Smooth muscle cell of the coronary artery (primary cell): ENCODE results near the gene LDLRAD4. TPM values are rescaled to one million over a fixed set of nuclear protein-coding genes. Genes with fewer than 3 reads are reported as not detected.

Experiments
- total RNA-seq: library from RNA; depleted of rRNA; stranded (reverse); fragments of >200 nt; gene quantifications from 2 replicates; pipeline ENCODE4 v1.2.3, GENCODE V29; 2014; ENCODE audit warnings: low replicate concordance

LDLRAD4 gene
- 0.45 TPM in 1 of 2 replicates, not detected in the other for total RNA-seq

DNA sequence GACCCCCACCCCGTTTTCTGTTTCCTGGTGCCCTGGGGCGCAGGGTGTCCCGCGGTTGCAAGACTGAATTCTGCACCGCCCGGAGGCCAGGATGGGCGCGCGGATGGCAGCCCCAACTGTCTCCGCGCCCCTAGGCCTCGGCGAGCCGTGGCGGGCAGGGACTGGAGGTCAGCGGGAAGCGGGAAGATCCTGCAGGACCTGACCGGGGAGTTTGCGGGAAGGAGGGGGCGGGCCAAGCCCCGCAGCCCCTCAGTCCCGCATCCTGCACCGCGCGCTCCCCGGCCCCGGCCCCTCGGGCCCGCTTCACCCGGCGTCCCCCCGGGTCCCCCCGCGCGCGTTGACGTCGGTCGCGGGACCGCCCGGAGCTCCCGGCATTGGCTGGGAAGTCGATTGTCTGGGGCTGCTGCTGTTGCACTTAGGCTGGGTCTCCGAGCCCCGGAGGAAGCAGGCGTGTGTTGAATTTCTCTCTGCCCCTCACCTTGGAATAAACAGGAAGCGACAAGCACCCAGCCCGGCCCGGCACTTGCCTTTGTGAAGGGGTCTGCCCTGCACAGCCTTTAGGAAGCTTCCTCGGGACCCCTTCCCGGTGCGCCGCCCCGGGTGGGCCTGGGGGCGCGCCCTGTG lies at the start of gene LDLRAD4:
Gene LDLRAD4 (plus strand): TSS at position 393 of the 624 bp plus-strand sequence.

Other genes starting within 250 kb of the LDLRAD4 start
- 21.1 and 23.2 TPM in 2 replicates for gene CEP192, start 227.4 kb upstream of the LDLRAD4 start, total RNA-seq